H9 (cell line): ENCODE results near the gene PPP2R2B. TPM values are rescaled to one million over a fixed set of nuclear protein-coding genes. Genes with fewer than 3 reads are reported as not detected.

Experiments
- DNase-seq: peaks from one replicate; pipeline ENCODE4 v3.0.0-alpha.2; 2017
- H2AFZ ChIP-seq: one replicate; pipeline ENCODE4 v1.6.1; 2013; ENCODE audit warnings: mild to moderate bottlenecking, low read length, control low read depth, moderate library complexity
- H2AK5ac ChIP-seq: 2 replicates; pipeline ENCODE4 v1.6.1; 2013; ENCODE audit warnings: low read length, control low read depth, mixed read lengths; ENCODE audit not compliant: insufficient read length
- H2BK120ac ChIP-seq: one replicate; pipeline ENCODE4 v1.6.1; 2013; ENCODE audit warnings: low read depth, mild to moderate bottlenecking, low read length, control low read depth, inconsistent platforms; ENCODE audit not compliant: poor library complexity, severe bottlenecking
- H2BK12ac ChIP-seq: 2 replicates; pipeline ENCODE4 v1.6.1; 2013; ENCODE audit warnings: low read length, control low read depth, mixed read lengths, low read depth; ENCODE audit not compliant: insufficient read length
- H2BK15ac ChIP-seq: 2 replicates; pipeline ENCODE4 v1.6.1; 2013; ENCODE audit warnings: low read depth, low read length, control low read depth
- H2BK20ac ChIP-seq: one replicate; pipeline ENCODE4 v1.6.1; 2013; ENCODE audit warnings: low read depth, mild to moderate bottlenecking, low read length, control low read depth, inconsistent platforms; ENCODE audit not compliant: poor library complexity, severe bottlenecking
- H2BK5ac ChIP-seq: 2 replicates; pipeline ENCODE4 v1.6.1; 2013; ENCODE audit warnings: low read length, control low read depth, mixed read lengths; ENCODE audit not compliant: insufficient read length
- H3K14ac ChIP-seq: 2 replicates; pipeline ENCODE4 v1.6.1; 2013; ENCODE audit warnings: low read length, control low read depth; ENCODE audit not compliant: insufficient read depth
- H3K18ac ChIP-seq: 2 replicates; pipeline ENCODE4 v1.6.1; 2013; ENCODE audit warnings: low read depth, mild to moderate bottlenecking, mixed read lengths, low read length, control low read depth; ENCODE audit not compliant: insufficient read length
- H3K23ac ChIP-seq: 2 replicates; pipeline ENCODE4 v1.6.1; 2013; ENCODE audit warnings: low read length, control low read depth, mixed read lengths, low read depth; ENCODE audit not compliant: insufficient read length
- H3K23me2 ChIP-seq: 2 replicates; pipeline ENCODE4 v1.6.1; 2013; ENCODE audit warnings: low read depth, mild to moderate bottlenecking, mixed read lengths, low read length, control low read depth; ENCODE audit not compliant: insufficient read length, poor library complexity, severe bottlenecking
- H3K27ac ChIP-seq: 2 replicates; pipeline ENCODE4 v1.5.1; 2013; ENCODE audit warnings: low read length, control low read depth, mixed read lengths, low read depth; ENCODE audit not compliant: insufficient read length
- H3K27me3 ChIP-seq: 2 replicates; pipeline ENCODE4 v1.6.1; 2013; ENCODE audit warnings: low read length, control low read depth, inconsistent platforms; ENCODE audit not compliant: insufficient read depth
- H3K4ac ChIP-seq: 2 replicates; pipeline ENCODE4 v1.6.1; 2013; ENCODE audit warnings: low read depth, mild to moderate bottlenecking, control low read depth, inconsistent platforms, low read length, moderate library complexity
- H3K4me1 ChIP-seq: 2 replicates; pipeline ENCODE4 v1.6.1; 2013; ENCODE audit warnings: low read length, control low read depth, inconsistent platforms; ENCODE audit not compliant: insufficient read depth
- H3K4me2 ChIP-seq: 2 replicates; pipeline ENCODE4 v1.6.1; 2013; ENCODE audit warnings: low read length, control low read depth, mixed read lengths; ENCODE audit not compliant: insufficient read length, insufficient read depth
- H3K56ac ChIP-seq: 2 replicates; pipeline ENCODE4 v1.6.1; 2013; ENCODE audit warnings: low read depth, mild to moderate bottlenecking, mixed read lengths, low read length, control low read depth; ENCODE audit not compliant: insufficient read length
- H3K79me1 ChIP-seq: 2 replicates; pipeline ENCODE4 v1.6.1; 2013; ENCODE audit warnings: low read depth, mild to moderate bottlenecking, moderate library complexity, low read length, control low read depth, inconsistent platforms; ENCODE audit not compliant: insufficient read depth, poor library complexity, severe bottlenecking
- H3K79me2 ChIP-seq: 2 replicates; pipeline ENCODE4 v1.6.1; 2013; ENCODE audit warnings: low read length, control low read depth, inconsistent platforms; ENCODE audit not compliant: insufficient read depth
- H3K9ac ChIP-seq: 2 replicates; pipeline ENCODE4 v1.6.1; 2013; ENCODE audit warnings: low read length, control low read depth, mixed read lengths; ENCODE audit not compliant: insufficient read length; ENCODE audit errors: extremely low read depth
- H3K9me3 ChIP-seq: one replicate; pipeline ENCODE4 v1.6.1; 2013; ENCODE audit warnings: low read depth, low read length, inconsistent platforms; ENCODE audit not compliant: control insufficient read depth
- H3T11ph ChIP-seq: one replicate; pipeline ENCODE4 v1.6.1; 2013; ENCODE audit warnings: mild to moderate bottlenecking, low read length, control low read depth, inconsistent platforms
- H4K20me1 ChIP-seq: one replicate; pipeline ENCODE4 v1.6.1; 2013; ENCODE audit not compliant: control insufficient read depth, insufficient read length, insufficient read depth
- H4K5ac ChIP-seq: 2 replicates; pipeline ENCODE4 v1.6.1; 2013; ENCODE audit warnings: low read depth, mild to moderate bottlenecking, mixed read lengths, low read length, control low read depth; ENCODE audit not compliant: insufficient read length
- H4K8ac ChIP-seq: replicated peaks from 2 replicates; pipeline ENCODE4 v1.6.1; 2013; ENCODE audit warnings: low read length, control low read depth, mixed read lengths, low read depth; ENCODE audit not compliant: insufficient read length
- H4K91ac ChIP-seq: 2 replicates; pipeline ENCODE4 v1.6.1; 2013; ENCODE audit warnings: low read depth, mild to moderate bottlenecking, moderate library complexity, mixed read lengths, low read length, control low read depth; ENCODE audit not compliant: insufficient read length
- H3K27ac Mint-ChIP-seq, 3 experiments: 2 replicates in 2 of 3; 3 replicates in 1 of 3; pipeline ENCODE4 v1.8.0; 2020 to 2021; ENCODE audit warnings: mixed read lengths in 3 of 3, mild to moderate bottlenecking in 1 of 3, moderate library complexity in 1 of 3
- H3K27me3 Mint-ChIP-seq: 2 replicates; pipeline ENCODE4 v1.8.0; 2021; ENCODE audit warnings: low read depth, mild to moderate bottlenecking, moderate library complexity, mixed read lengths
- H3K36me3 Mint-ChIP-seq, 3 experiments: 2 replicates in 2 of 3; 3 replicates in 1 of 3; pipeline ENCODE4 v1.8.0; 2020 to 2021; ENCODE audit warnings: low read depth in 3 of 3, mixed read lengths in 3 of 3; ENCODE audit not compliant: insufficient read depth in 1 of 3
- H3K4me1 Mint-ChIP-seq, 2 experiments: 2 replicates each; pipeline ENCODE4 v1.8.0; 2020; ENCODE audit warnings: mixed read lengths in 2 of 2
- H3K4me3 Mint-ChIP-seq, 2 experiments: 2 replicates in 1 of 2; 3 replicates in 1 of 2; pipeline ENCODE4 v1.8.0; 2020 to 2021; ENCODE audit warnings: mild to moderate bottlenecking in 2 of 2, mixed read lengths in 2 of 2, moderate library complexity in 1 of 2
- H3K9me3 Mint-ChIP-seq, 2 experiments: 2 replicates in 1 of 2; 3 replicates in 1 of 2; pipeline ENCODE4 v1.8.0; 2020; ENCODE audit warnings: mild to moderate bottlenecking in 2 of 2, mixed read lengths in 2 of 2, moderate library complexity in 1 of 2
- CTCF ChIP-seq: fragments of 200-600 bp; sonication (generic); conservative IDR thresholded peaks from 3 replicates; pipeline ENCODE4 v1.8.0; 2021; ENCODE audit warnings: antibody characterized with exemption, mild to moderate bottlenecking
- WGBS: extraction: QIAGEN DNeasy Blood & Tissue Kit; methylation state at CpG from one replicate; pipeline ENCODE4 v1.1.7; 2013; ENCODE audit warnings: missing lambda C conversion rate, low lambda C conversion rate, mixed read lengths; ENCODE audit not compliant: insufficient read length; ENCODE audit errors: extremely low coverage; 5-methylcytosine and 5-hydroxymethylcytosine counted together
- total RNA-seq: library from RNA; stranded (reverse); gene quantifications from 2 replicates; pipeline ENCODE4 v1.2.1, GENCODE V29; 2021

Gene PPP2R2B
- total RNA-seq, 1 experiment from 2014 or later = 14.3 TPM

GRCh38 chr5:146884066-146884626, 5.6 kb upstream of the PPP2R2B start:
- no peak overlapping the region for H3K4ac ChIP-seq
- no peaks in the 10 kb centered on the region for H4K20me1 ChIP-seq
- H3K18ac ChIP-seq = no peak overlapping the region
- H3K9me3 ChIP-seq = no peaks in the 10 kb centered on the region
- no CpG with 5 or more reads among the region's 5 CpGs for WGBS
- no peak overlapping the region for H2BK15ac ChIP-seq
- H3T11ph ChIP-seq = no peak overlapping the region
- H2BK20ac ChIP-seq = no peak overlapping the region
- H4K5ac ChIP-seq = no peak overlapping the region
- H3K27ac ChIP-seq = no peak overlapping the region
- no peak overlapping the region for H3K4me2 ChIP-seq
- peaks cover 16 to 18% of the 10 kb centered on the region in 2 experiments for H3K4me1 Mint-ChIP-seq
- no peak for DNase-seq
- no peak overlapping the region for H4K91ac ChIP-seq
- H2AFZ ChIP-seq = no peak overlapping the region
- no peak overlapping the region for H3K27ac Mint-ChIP-seq
- H3K27me3 Mint-ChIP-seq = peaks cover 16% of the 10 kb centered on the region
- H4K8ac ChIP-seq = no peak overlapping the region
- no peaks in the 10 kb centered on the region; the same call in none of the 2 replicates for H3K27me3 ChIP-seq
- no peak overlapping the region for H3K4me3 Mint-ChIP-seq
- no peak overlapping the region for H3K56ac ChIP-seq
- no peak overlapping the region for H3K14ac ChIP-seq
- H3K79me1 ChIP-seq = no peaks in the 10 kb centered on the region
- no peak overlapping the region for H2BK120ac ChIP-seq
- no peak overlapping the region for H2AK5ac ChIP-seq
- no peak overlapping the region for H2BK5ac ChIP-seq
- TF ChIP-seq CTCF = no peak
- H2BK12ac ChIP-seq = no peak overlapping the region
- no peaks in the 10 kb centered on the region for H3K79me2 ChIP-seq
- no peaks in the 10 kb centered on the region for H3K23me2 ChIP-seq
- H3K36me3 Mint-ChIP-seq = no peaks in the 10 kb centered on the region
- H3K9me3 Mint-ChIP-seq = no peaks in the 10 kb centered on the region; a peak in 1 of 5 replicates
- H3K9ac ChIP-seq = no peak overlapping the region
- peaks cover 9% of the 10 kb centered on the region; the same call in 1 of the 2 replicates for H3K4me1 ChIP-seq
- no peak overlapping the region for H3K23ac ChIP-seq
